Endodermal cell (in vitro differentiated cells): ENCODE results near the gene SLC25A40. TPM values are rescaled to one million over a fixed set of nuclear protein-coding genes. Genes with fewer than 3 reads are reported as not detected.

Experiments
- DNase-seq: peaks from one replicate; pipeline ENCODE4 v3.0.0-alpha.2; 2017
- H3K27ac ChIP-seq: 2 replicates; pipeline ENCODE4 v1.5.1; 2013; ENCODE audit warnings: mild to moderate bottlenecking, low read depth, low read length, moderate library complexity
- H3K27me3 ChIP-seq: 2 replicates; pipeline ENCODE4 v1.6.1; 2013; ENCODE audit warnings: mild to moderate bottlenecking, low read length, moderate library complexity; ENCODE audit not compliant: insufficient read depth, control insufficient read depth, poor library complexity, severe bottlenecking
- H3K36me3 ChIP-seq: 2 replicates; pipeline ENCODE4 v1.7.0; 2013; ENCODE audit warnings: mild to moderate bottlenecking, low read length, moderate library complexity; ENCODE audit not compliant: control insufficient read depth, insufficient read depth
- H3K4me1 ChIP-seq: one replicate; pipeline ENCODE4 v1.7.0; 2013; ENCODE audit warnings: low read length; ENCODE audit not compliant: control insufficient read depth, insufficient read depth
- H3K4me3 ChIP-seq: 2 replicates; pipeline ENCODE4 v1.5.1; 2013; ENCODE audit warnings: mild to moderate bottlenecking, low read length, moderate library complexity
- H3K9ac ChIP-seq: 2 replicates; pipeline ENCODE4 v1.6.1; 2013; ENCODE audit warnings: mild to moderate bottlenecking, low read length, moderate library complexity; ENCODE audit not compliant: poor library complexity, severe bottlenecking; ENCODE audit errors: extremely low read depth
- H3K9me3 ChIP-seq: 2 replicates; pipeline ENCODE4 v1.6.1; 2013; ENCODE audit warnings: mild to moderate bottlenecking, low read length, moderate library complexity; ENCODE audit not compliant: control insufficient read depth
- H3K27ac Mint-ChIP-seq: 2 replicates; pipeline ENCODE4 v1.8.0; 2020; ENCODE audit warnings: mixed read lengths
- H3K27me3 Mint-ChIP-seq: 2 replicates; pipeline ENCODE4 v1.8.0; 2021; ENCODE audit warnings: mild to moderate bottlenecking, mixed read lengths; ENCODE audit not compliant: insufficient read depth
- H3K36me3 Mint-ChIP-seq: 2 replicates; pipeline ENCODE4 v1.8.0; 2020; ENCODE audit warnings: low read depth, mixed read lengths
- H3K4me1 Mint-ChIP-seq: 2 replicates; pipeline ENCODE4 v1.8.0; 2020; ENCODE audit warnings: mixed read lengths
- H3K4me3 Mint-ChIP-seq: 2 replicates; pipeline ENCODE4 v1.8.0; 2020; ENCODE audit warnings: mild to moderate bottlenecking, moderate library complexity, mixed read lengths
- H3K9me3 Mint-ChIP-seq: 2 replicates; pipeline ENCODE4 v1.8.0; 2020; ENCODE audit warnings: mild to moderate bottlenecking, mixed read lengths
- WGBS, 2 experiments: methylation state at CpG; one replicate each; pipeline versions ENCODE4 v1.1.5 to v1.1.7; 2013; ENCODE audit warnings: missing lambda C conversion rate in 2 of 2, mixed read lengths in 1 of 2; ENCODE audit not compliant: insufficient coverage in 1 of 2, insufficient read length in 1 of 2; 5-methylcytosine and 5-hydroxymethylcytosine counted together
- total RNA-seq, 2 donors: library from RNA; stranded (reverse); fragmentation: NEBNext Ultra II Directional in 1 of 2; extraction: Animal tissue kit (Norgen Biotek cat#: 25700) in 1 of 2; gene quantifications; 2 replicates in 1 of 2; 3 replicates in 1 of 2; pipeline ENCODE4 v1.2.1, GENCODE V29; 2021
- TF ChIP-seq, protein P1 (sequence below): fragments of 200-600 bp; sonication (generic); conservative IDR thresholded peaks from 2 replicates; pipeline ENCODE4 v1.5.0; 2021; ENCODE audit warnings: antibody characterized with exemption, mild to moderate bottlenecking

Gene SLC25A40
- total RNA-seq, 2 donors from 2014 or later, result 20.9 to 32.6 TPM

DNA sequence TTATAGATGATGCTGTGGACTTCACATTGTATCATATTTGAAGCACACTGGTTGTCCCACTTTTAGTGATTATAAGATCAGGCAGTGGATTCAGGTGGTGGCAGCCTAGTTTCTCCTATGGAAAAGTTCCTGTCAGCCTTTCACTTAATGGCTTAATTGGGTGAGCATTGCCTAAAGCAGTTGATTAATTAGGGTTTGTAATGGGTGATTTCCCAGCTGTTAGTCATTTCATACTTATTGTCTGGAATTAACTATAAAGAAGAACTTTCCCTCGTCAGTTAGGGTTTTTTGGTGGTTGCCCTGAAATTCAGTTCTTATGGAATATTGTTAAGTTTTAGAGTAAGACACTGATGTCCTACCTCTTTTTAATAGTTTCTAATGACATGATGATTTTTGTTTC lies 78.8 kb downstream of the SLC25A40 start:
- Histone ChIP-seq H3K27me3 (no peaks in the 10 kb centered on the region), H3K9ac (no peak overlapping the region), H3K36me3 (no peaks in the 10 kb centered on the region), H3K27ac (no peak overlapping the region), H3K4me3 (no peak overlapping the region), H3K4me1 (no peaks in the 10 kb centered on the region), H3K9me3 (no peaks in the 10 kb centered on the region)
- WGBS, 2 experiments, result 56% methylated on average over 1 of the region's 1 CpG; no CpG with 5 or more reads in 1 of the 2 experiments
- Mint-ChIP-seq H3K4me3 (no peak overlapping the region), H3K9me3 (no peaks in the 10 kb centered on the region), H3K27me3 (no peaks in the 10 kb centered on the region), H3K27ac (no peak overlapping the region), H3K4me1 (no peaks in the 10 kb centered on the region), H3K36me3 (no peaks in the 10 kb centered on the region)
- no peak for DNase-seq
- TF ChIP-seq, protein P1, sequence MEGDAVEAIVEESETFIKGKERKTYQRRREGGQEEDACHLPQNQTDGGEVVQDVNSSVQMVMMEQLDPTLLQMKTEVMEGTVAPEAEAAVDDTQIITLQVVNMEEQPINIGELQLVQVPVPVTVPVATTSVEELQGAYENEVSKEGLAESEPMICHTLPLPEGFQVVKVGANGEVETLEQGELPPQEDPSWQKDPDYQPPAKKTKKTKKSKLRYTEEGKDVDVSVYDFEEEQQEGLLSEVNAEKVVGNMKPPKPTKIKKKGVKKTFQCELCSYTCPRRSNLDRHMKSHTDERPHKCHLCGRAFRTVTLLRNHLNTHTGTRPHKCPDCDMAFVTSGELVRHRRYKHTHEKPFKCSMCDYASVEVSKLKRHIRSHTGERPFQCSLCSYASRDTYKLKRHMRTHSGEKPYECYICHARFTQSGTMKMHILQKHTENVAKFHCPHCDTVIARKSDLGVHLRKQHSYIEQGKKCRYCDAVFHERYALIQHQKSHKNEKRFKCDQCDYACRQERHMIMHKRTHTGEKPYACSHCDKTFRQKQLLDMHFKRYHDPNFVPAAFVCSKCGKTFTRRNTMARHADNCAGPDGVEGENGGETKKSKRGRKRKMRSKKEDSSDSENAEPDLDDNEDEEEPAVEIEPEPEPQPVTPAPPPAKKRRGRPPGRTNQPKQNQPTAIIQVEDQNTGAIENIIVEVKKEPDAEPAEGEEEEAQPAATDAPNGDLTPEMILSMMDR, result no peak

DNA sequence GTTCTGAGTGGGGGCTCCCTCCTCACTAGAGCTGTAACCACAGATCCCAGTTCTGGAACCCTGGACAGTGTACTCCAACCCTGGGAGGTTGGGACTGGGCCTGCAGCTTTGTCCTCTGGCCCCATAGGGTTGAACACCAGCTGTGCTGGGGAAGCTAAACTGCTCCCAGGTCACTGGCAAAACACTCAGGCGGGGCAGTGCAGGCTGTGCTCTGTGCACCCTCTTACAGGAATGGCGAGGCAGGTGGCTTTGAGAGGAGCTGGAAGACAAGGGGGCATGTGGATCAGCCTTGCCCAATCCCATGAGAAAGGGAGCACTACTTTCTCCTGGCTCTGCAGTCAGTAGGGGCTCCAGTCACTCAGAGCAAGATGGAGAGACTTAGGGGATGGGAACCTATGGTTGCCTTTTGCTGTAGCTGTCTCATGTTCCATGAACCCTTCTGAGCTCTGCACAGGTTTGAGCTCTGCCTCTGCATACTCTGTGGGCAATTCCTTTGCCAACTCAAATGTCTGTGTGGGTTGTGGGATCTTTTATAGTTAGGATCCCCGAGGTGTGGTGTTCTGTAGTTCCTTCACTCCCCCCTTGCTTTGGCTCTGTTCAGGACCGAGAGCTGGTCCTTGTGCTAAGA lies 90.7 kb downstream of the SLC25A40 start:
- no peaks in the 10 kb centered on the region for H3K27me3 ChIP-seq
- Mint-ChIP-seq H3K9me3 (no peaks in the 10 kb centered on the region), H3K4me3 (no peak overlapping the region), H3K36me3 (no peaks in the 10 kb centered on the region), H3K27ac (no peak overlapping the region), H3K4me1 (no peaks in the 10 kb centered on the region), H3K27me3 (no peaks in the 10 kb centered on the region)
- H3K9me3 ChIP-seq, result no peaks in the 10 kb centered on the region
- no peaks in the 10 kb centered on the region for H3K36me3 ChIP-seq
- WGBS, 2 experiments, result 91 to 92% methylated on average over 3 to 4 of the region's 4 CpGs
- no peak overlapping the region for H3K9ac ChIP-seq
- H3K4me3 ChIP-seq, result no peak overlapping the region
- H3K4me1 ChIP-seq, result no peaks in the 10 kb centered on the region
- no peak overlapping the region for H3K27ac ChIP-seq
- no peak for DNase-seq
- TF ChIP-seq, protein P1, result no peak

DNA sequence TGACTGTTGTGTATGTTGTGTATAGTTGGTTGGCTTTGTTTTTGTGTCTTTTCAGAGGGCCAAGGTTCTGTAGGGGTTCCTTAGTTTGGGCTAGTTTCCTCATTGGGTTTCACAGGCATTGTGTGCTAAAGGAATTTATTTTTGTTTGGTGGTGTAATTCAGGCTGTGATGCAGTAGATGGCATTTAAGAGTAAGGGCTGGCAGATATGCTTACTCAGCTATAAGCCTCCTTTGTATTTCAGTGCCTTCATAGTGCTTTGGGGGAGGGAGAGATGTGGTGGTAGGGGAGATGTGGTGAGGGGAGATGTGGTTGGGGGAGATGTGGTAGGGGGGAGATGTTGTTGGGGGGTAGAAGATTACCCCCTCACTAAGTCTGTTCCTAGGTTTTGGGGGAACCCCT lies 91.7 kb downstream of the SLC25A40 start:
- H3K27ac Mint-ChIP-seq, result no peak overlapping the region
- Histone ChIP-seq H3K4me3 (no peak overlapping the region), H3K9ac (no peak overlapping the region), H3K36me3 (no peaks in the 10 kb centered on the region), H3K27me3 (no peaks in the 10 kb centered on the region), H3K27ac (no peak overlapping the region), H3K4me1 (no peaks in the 10 kb centered on the region), H3K9me3 (no peaks in the 10 kb centered on the region)
- H3K4me3 Mint-ChIP-seq, result no peak overlapping the region
- H3K9me3 Mint-ChIP-seq, result no peaks in the 10 kb centered on the region
- no peaks in the 10 kb centered on the region for H3K36me3 Mint-ChIP-seq
- H3K27me3 Mint-ChIP-seq, result no peaks in the 10 kb centered on the region
- TF ChIP-seq, protein P1, result peak; percentile 15
- H3K4me1 Mint-ChIP-seq, result no peaks in the 10 kb centered on the region
- DNase-seq, result no peak

Other genes with a start within 250 kb of the SLC25A40 start
- gene RUNDC3B, start 248.0 kb downstream of the SLC25A40 start, total RNA-seq, result under 1 TPM in 1 of 2 donors, not detected in 1; 0.44 TPM
- gene DBF4, start 133 bp upstream of the SLC25A40 start, total RNA-seq, result 10 to 100 TPM; 46.5 to 63.2 TPM
- gene ADAM22, start 57.9 kb upstream of the SLC25A40 start, total RNA-seq, result 10 to 100 TPM; 10.9 to 11.5 TPM